ENCODE measurements around the gene ANGPTL4.

ANGPTL4 gene

DNA sequence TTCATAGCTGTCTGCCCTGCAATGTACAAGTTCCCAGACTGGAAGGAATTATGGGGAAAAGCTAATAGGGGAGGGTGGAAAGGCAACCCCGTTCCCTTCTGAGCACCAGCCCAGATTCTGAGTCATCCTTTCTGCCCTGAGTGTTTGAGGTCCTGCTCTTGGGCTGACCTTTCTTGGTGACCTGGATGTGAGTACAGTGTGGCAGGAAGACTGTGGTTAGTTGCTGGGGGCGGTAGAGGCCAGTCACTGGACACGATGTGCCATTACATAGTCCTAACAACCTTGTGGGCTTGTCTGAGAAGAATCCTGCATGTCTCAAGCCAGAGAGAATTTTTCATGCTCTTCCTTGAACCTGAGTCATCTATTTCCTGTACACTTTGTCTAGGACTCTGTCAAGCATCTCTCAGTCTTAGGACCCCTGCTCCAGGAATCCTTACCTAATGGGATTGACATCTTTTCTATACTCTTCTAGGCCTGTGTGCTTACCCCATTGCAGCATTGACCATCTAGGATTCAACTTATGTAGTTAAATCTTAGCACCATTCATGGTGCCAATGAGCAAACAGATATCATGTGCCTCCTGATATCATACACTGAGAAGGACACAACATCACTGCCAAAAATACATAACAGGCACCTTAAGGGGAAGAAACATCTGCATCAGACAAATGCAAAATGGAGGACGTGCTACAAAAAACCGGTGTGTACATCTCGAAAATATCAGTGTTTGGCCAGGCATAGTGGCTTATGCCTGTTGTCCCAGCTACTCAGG is 8.1 kb upstream of the ANGPTL4 start:
- no peak overlapping the region for H3K4me3 ChIP-seq (ENCODE audit: low read length)
- no peaks in the 10 kb centered on the region for H3K4me1 ChIP-seq (ENCODE audit: low read length)
- no peaks in the 10 kb centered on the region for H3K36me3 ChIP-seq (replicated peaks; ENCODE audit: insufficient read depth, low read length)
- H3K27me3 ChIP-seq (replicated peaks; ENCODE audit: insufficient read depth, low read length): peaks cover 28% of the 10 kb centered on the region
- no peaks in the 10 kb centered on the region for H3K9me3 ChIP-seq (replicated peaks; ENCODE audit: insufficient read depth, low read length)
- no peaks in the 10 kb centered on the region for H3K9me2 ChIP-seq (replicated peaks; ENCODE audit: insufficient read depth, low read length)
- no peaks in the 10 kb centered on the region for H3K79me2 ChIP-seq (ENCODE audit: low read length)
- TF ChIP-seq EZH2phosphoT487 (IDR thresholded peaks at IDR 0.05; ENCODE audit: low read length) (no peak), EZH2 (optimal IDR thresholded peaks at IDR 0.05; ENCODE audit: low read depth, low read length) (no peak), CTCF (IDR thresholded peaks at IDR 0.05; ENCODE audit: low read length) (no peak)
- no peak overlapping the region for H3K4me2 ChIP-seq (ENCODE audit: low read depth, low read length)
- no peak for DNase-seq
- no peaks in the 10 kb centered on the region for H3F3A ChIP-seq (ENCODE audit: insufficient read depth, low read length)
- H2AFZ ChIP-seq (ENCODE audit: low read length): no peak overlapping the region
- H3K27ac ChIP-seq (ENCODE audit: low read length): no peak overlapping the region
- H4K20me1 ChIP-seq (ENCODE audit: insufficient read depth, low read length): no peaks in the 10 kb centered on the region
- H3K9ac ChIP-seq (ENCODE audit: low read length): no peak overlapping the region

DNA sequence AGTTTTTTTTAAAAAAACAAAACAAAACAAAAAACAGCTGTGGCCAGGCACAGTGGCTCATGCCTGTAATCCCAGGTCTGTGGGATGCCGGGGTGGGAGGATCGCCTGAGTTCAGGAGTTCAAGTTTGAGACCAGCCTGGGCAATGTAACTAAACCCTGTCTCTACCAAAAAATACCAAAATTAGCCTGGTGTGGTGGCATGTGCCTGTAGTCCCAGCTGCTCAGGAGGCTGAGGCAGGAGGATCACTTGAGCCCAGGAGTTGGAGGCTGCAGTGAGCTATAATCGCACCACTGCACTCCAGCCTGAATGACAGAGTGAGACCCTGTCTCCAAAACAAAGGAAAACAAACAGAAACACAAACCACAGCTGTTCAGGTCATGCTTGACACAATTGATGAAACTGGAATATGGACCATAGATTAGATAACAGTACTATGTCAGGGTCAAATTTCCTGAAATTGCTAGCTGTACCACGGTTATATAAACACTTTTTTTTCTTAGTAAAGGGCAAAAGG is 6.9 kb upstream of the ANGPTL4 start:
- Histone ChIP-seq H3K4me2 (ENCODE audit: low read depth, low read length) (no peak overlapping the region), H3K79me2 (ENCODE audit: low read length) (no peaks in the 10 kb centered on the region), H2AFZ (ENCODE audit: low read length) (no peak overlapping the region), H3K9me2 (replicated peaks; ENCODE audit: insufficient read depth, low read length) (no peaks in the 10 kb centered on the region), H3K27ac (ENCODE audit: low read length) (no peak overlapping the region), H3K4me3 (ENCODE audit: low read length) (no peak overlapping the region), H3K9ac (ENCODE audit: low read length) (no peak overlapping the region), H3K9me3 (replicated peaks; ENCODE audit: insufficient read depth, low read length) (no peaks in the 10 kb centered on the region), H3K36me3 (replicated peaks; ENCODE audit: insufficient read depth, low read length) (no peaks in the 10 kb centered on the region), H4K20me1 (ENCODE audit: insufficient read depth, low read length) (no peaks in the 10 kb centered on the region), H3K27me3 (replicated peaks; ENCODE audit: insufficient read depth, low read length) (peaks cover 19% of the 10 kb centered on the region), H3F3A (ENCODE audit: insufficient read depth, low read length) (no peaks in the 10 kb centered on the region), H3K4me1 (ENCODE audit: low read length) (peaks cover 5% of the 10 kb centered on the region)
- no peak for DNase-seq
- TF ChIP-seq CTCF (IDR thresholded peaks at IDR 0.05; ENCODE audit: low read length) (no peak), EZH2 (optimal IDR thresholded peaks at IDR 0.05; ENCODE audit: low read depth, low read length) (no peak), EZH2phosphoT487 (IDR thresholded peaks at IDR 0.05; ENCODE audit: low read length) (no peak)

DNA sequence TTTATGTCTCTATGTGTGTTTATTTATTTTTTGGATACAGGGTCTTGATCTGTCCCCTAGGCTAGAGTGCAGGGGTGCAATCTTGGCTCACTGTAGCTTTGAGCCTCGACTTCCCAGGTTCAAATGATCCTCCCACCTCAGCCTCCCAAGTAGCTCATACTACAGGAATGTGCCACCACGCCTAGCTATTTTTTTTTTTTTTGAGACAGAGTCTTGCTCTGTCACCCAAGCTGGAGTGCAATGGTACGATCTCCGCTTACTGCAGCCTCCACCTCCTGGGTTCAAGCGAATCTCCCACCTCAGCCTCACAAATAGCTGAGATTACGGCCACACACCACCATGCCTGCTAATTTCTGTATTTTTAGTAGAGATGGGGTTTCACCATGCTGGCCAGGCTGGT is 5.0 kb upstream of the ANGPTL4 start:
- peaks cover 16% of the 10 kb centered on the region for H3K27me3 ChIP-seq (replicated peaks; ENCODE audit: insufficient read depth, low read length)
- H3K79me2 ChIP-seq (ENCODE audit: low read length): no peaks in the 10 kb centered on the region
- no peaks in the 10 kb centered on the region for H4K20me1 ChIP-seq (ENCODE audit: insufficient read depth, low read length)
- no peaks in the 10 kb centered on the region for H3F3A ChIP-seq (ENCODE audit: insufficient read depth, low read length)
- H3K9me2 ChIP-seq (replicated peaks; ENCODE audit: insufficient read depth, low read length): no peaks in the 10 kb centered on the region
- no peak overlapping the region for H2AFZ ChIP-seq (ENCODE audit: low read length)
- peaks cover 8% of the 10 kb centered on the region for H3K4me1 ChIP-seq (ENCODE audit: low read length)
- no peak overlapping the region for H3K27ac ChIP-seq (ENCODE audit: low read length)
- H3K4me3 ChIP-seq (ENCODE audit: low read length): no peak overlapping the region
- no peaks in the 10 kb centered on the region for H3K9me3 ChIP-seq (replicated peaks; ENCODE audit: insufficient read depth, low read length)
- no peak for DNase-seq
- TF ChIP-seq EZH2phosphoT487 (IDR thresholded peaks at IDR 0.05; ENCODE audit: low read length): no peak
- TF ChIP-seq EZH2 (optimal IDR thresholded peaks at IDR 0.05; ENCODE audit: low read depth, low read length): no peak
- TF ChIP-seq CTCF (IDR thresholded peaks at IDR 0.05; ENCODE audit: low read length): no peak
- no peak overlapping the region for H3K4me2 ChIP-seq (ENCODE audit: low read depth, low read length)
- H3K36me3 ChIP-seq (replicated peaks; ENCODE audit: insufficient read depth, low read length): no peaks in the 10 kb centered on the region
- H3K9ac ChIP-seq (ENCODE audit: low read length): no peak overlapping the region
